Measurements from ENCODE around the gene ERAP2.

The ERAP2 gene, protein sequence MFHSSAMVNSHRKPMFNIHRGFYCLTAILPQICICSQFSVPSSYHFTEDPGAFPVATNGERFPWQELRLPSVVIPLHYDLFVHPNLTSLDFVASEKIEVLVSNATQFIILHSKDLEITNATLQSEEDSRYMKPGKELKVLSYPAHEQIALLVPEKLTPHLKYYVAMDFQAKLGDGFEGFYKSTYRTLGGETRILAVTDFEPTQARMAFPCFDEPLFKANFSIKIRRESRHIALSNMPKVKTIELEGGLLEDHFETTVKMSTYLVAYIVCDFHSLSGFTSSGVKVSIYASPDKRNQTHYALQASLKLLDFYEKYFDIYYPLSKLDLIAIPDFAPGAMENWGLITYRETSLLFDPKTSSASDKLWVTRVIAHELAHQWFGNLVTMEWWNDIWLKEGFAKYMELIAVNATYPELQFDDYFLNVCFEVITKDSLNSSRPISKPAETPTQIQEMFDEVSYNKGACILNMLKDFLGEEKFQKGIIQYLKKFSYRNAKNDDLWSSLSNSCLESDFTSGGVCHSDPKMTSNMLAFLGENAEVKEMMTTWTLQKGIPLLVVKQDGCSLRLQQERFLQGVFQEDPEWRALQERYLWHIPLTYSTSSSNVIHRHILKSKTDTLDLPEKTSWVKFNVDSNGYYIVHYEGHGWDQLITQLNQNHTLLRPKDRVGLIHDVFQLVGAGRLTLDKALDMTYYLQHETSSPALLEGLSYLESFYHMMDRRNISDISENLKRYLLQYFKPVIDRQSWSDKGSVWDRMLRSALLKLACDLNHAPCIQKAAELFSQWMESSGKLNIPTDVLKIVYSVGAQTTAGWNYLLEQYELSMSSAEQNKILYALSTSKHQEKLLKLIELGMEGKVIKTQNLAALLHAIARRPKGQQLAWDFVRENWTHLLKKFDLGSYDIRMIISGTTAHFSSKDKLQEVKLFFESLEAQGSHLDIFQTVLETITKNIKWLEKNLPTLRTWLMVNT

DNA sequence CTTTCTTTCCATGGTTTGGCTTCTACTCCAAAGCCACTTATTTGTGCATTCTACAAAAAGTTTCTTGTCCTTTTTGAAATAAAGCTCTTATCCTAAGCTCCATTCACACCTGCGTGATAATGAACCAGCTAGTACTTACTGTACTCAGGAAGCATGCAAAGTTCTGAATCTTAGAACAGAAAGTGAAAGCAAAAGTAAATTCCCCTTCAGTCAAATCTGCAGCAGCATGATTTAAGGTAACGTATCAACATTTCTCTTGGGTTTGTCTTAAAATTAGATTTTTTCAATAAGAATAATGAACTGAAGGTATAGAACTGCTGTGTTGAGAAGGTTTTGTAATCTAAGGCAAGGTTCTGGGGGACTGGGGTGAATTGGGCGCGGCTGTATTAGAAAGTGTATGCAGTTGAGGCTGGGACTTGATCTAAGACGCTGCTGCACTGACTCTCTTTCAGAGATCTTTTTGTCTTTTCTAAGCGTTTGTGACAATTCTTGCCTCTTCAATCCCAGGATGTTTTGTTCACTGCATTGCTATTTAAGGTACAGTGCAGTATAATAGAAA lies at the start of gene ERAP2:
Gene ERAP2 (plus strand): TSS at position 209 of the 559 bp plus-strand sequence. CDS start 3,186 bp downstream, outside the sequence.
- TF ChIP-seq CTCF (IDR thresholded peaks at IDR 0.05; ENCODE audit: insufficient read depth, low read depth, low read length, missing control alignments), result no peak
- peak; percentile 76 for DNase-seq (ENCODE audit: low read depth)
- peak within 1 kb of the TSS; percentile 62 for H3K4me3 ChIP-seq (ENCODE audit: low read depth, low read length)

DNA sequence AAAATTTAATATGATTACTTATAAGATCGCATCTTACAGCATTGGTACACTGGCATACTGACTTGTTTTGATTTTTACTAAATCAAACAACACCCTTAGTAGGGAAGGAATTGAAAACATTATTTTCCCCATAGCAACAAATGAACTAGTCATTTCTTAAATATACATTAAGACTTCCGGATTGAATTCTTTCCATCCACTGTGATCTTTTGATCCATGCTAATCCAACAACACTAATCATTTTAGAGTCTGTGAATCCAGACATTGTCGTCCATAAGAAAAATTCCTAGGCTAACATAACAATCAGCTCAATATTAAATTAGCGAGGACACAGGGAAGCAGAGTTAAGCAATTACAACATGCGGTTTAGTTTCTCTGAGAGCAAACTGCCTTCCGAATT lies 47.0 kb upstream of the ERAP2 start:
- DNase-seq (ENCODE audit: low read depth), result no peak
- no peak for TF ChIP-seq CTCF (IDR thresholded peaks at IDR 0.05; ENCODE audit: insufficient read depth, low read depth, low read length, missing control alignments)
- no peak overlapping the region for H3K4me3 ChIP-seq (ENCODE audit: low read depth, low read length)

DNA sequence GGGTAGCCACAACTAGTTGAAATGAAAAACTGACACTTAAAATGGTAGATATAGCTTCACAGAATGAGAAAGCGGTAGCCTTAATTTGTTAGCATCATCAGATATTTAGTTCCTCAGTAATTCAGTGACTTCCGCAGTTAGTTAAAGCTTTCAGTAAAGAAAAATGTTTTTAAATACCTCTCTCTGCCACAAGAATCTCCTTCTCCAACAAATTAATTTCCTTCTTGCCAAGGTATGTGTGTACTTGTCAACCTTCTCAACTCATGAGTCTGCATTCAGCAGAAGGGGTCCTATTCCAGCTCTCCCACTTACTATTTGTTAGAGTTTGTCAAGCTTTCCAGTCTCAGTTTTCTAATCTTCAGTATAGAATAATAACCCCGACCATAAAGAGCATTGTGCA lies 42.3 kb upstream of the ERAP2 start:
- TF ChIP-seq CTCF (IDR thresholded peaks at IDR 0.05; ENCODE audit: insufficient read depth, low read depth, low read length, missing control alignments), result no peak
- DNase-seq (ENCODE audit: low read depth), result no peak
- no peak overlapping the region for H3K4me3 ChIP-seq (ENCODE audit: low read depth, low read length)

- no peak for TF ChIP-seq CTCF (IDR thresholded peaks at IDR 0.05; ENCODE audit: insufficient read depth, low read depth, low read length, missing control alignments)
- no peak overlapping the region for H3K4me3 ChIP-seq (ENCODE audit: low read depth, low read length)
- DNase-seq (ENCODE audit: low read depth), result peak; percentile 19
Measured at GRCh38 chr5:96835791-96836191, 40.5 kb upstream of the ERAP2 start.

DNA sequence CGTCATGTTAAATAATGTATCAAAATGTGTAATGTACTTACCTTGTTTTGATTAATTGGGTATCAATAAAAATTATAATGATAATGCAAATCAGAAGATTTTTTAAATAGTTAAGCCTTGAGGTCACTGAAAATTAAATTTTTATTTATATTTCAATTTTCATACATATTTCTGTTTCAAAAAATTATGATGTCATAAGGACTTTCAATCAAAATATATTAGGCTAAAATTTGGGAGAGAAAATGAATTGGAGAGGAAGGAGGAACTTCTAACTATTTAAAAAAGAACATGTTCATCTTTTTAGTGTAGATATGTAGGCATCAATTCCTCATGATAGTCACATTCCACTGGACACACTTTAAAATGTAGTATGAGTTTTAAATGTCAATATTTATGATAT lies 39.5 kb upstream of the ERAP2 start:
- no peak for DNase-seq (ENCODE audit: low read depth)
- no peak overlapping the region for H3K4me3 ChIP-seq (ENCODE audit: low read depth, low read length)

More for the DNA sequence above, 39.5 kb upstream of the ERAP2 start:
- no peak for TF ChIP-seq CTCF (IDR thresholded peaks at IDR 0.05; ENCODE audit: insufficient read depth, low read depth, low read length, missing control alignments)
